Thyroid gland (tissue), 4 donors: ENCODE data around the gene LRRC10. TPM values are rescaled to one million over a fixed set of nuclear protein-coding genes. Genes with fewer than 3 reads are reported as not detected.

Source experiments
- DNase-seq, 2 donors: peaks; one replicate each; pipeline ENCODE4 v3.0.0-alpha.2; 2019
- H3K27ac ChIP-seq, 3 donors: fragments of 200-600 bp; sonication (generic); 1 replicate in 2 of 3; 2 replicates in 1 of 3; pipeline ENCODE4 v1.5.1; 2016 to 2019; ENCODE audit warnings: mild to moderate bottlenecking in 1 of 3, moderate library complexity in 1 of 3
- H3K27me3 ChIP-seq: fragments of 200-600 bp; sonication (generic); one replicate; pipeline ENCODE4 v1.5.1; 2019
- H3K36me3 ChIP-seq, 2 donors: fragments of 200-600 bp; sonication (generic); one replicate each; pipeline ENCODE4 v1.5.1; 2016 to 2019
- H3K4me1 ChIP-seq, 2 donors: fragments of 200-600 bp; sonication (generic); one replicate each; pipeline ENCODE4 v1.5.1; 2017 to 2019
- H3K4me3 ChIP-seq, 3 donors: fragments of 200-600 bp; sonication (generic); replicated peaks in 1 of 3; 1 replicate in 2 of 3; 2 replicates in 1 of 3; pipeline ENCODE4 v1.5.1; 2016; ENCODE audit warnings: mild to moderate bottlenecking in 1 of 3
- H3K9me3 ChIP-seq: fragments of 200-600 bp; sonication (generic); one replicate; pipeline ENCODE4 v1.5.1; 2017
- CTCF ChIP-seq, 6 experiments: fragments of 200-600 bp in 3 of 6; fragments of 450-650 bp in 3 of 6; sonication (generic) in 3 of 6; IDR thresholded peaks; one replicate each; pipeline ENCODE4 v1.5.1; 2016 to 2019; ENCODE audit warnings: antibody characterized with exemption in 6 of 6, mild to moderate bottlenecking in 2 of 6, inconsistent platforms in 1 of 6, moderate library complexity in 1 of 6
- POLR2A ChIP-seq, 2 donors: fragments of 450-650 bp; IDR thresholded peaks; one replicate each; pipeline ENCODE4 v1.6.1; 2017; ENCODE audit warnings: antibody characterized with exemption in 2 of 2, mild to moderate bottlenecking in 2 of 2, moderate library complexity in 1 of 2
- WGBS, 2 donors: methylation state at CpG; one replicate each; pipeline ENCODE4 v1.1.5; 2017; 5-methylcytosine and 5-hydroxymethylcytosine counted together
- intact Hi-C: fragments of 100-400 bp; cut with DNase I; formaldehyde crosslinking; loops from one replicate; pipeline ENCODE4 v1.15.1; 2023
- total RNA-seq, 4 donors: library from RNA; depleted of rRNA; stranded (reverse); fragments of >200 nt; gene quantifications; one replicate each; pipeline ENCODE4 v1.2.3, GENCODE V29; 2016

The LRRC10 gene
- total RNA-seq, 4 donors from 2014 or later, result not detected

- intact Hi-C loops, result no loop called here
- Histone ChIP-seq H3K27ac (no peak overlapping the region), H3K36me3 (no peaks in the 10 kb centered on the region), H3K9me3 (no peaks in the 10 kb centered on the region), H3K4me3 (no peak overlapping the region), H3K27me3 (no peaks in the 10 kb centered on the region), H3K4me1 (peaks cover 2 to 6% of the 10 kb centered on the region in 2 donors)
- WGBS, 2 donors, result 46 to 59% methylated on average over 4 of the region's 4 CpGs
- TF ChIP-seq POLR2A (IDR thresholded peaks at IDR 0.05), result no peak
- no peak for TF ChIP-seq CTCF (IDR thresholded peaks at IDR 0.05)
- no peak for DNase-seq
These were observed 36.5 kb upstream of the LRRC10 start for GRCh38 chr12:69647178-69647577.

GRCh38 chr12:69645031-69645430, 34.3 kb upstream of the LRRC10 start:
- no peak for TF ChIP-seq CTCF (IDR thresholded peaks at IDR 0.05)
- no peak for TF ChIP-seq POLR2A (IDR thresholded peaks at IDR 0.05)
- peaks cover 12 to 17% of the 10 kb centered on the region in 2 donors for H3K4me1 ChIP-seq
- no peak overlapping the region for H3K27ac ChIP-seq
- no peaks in the 10 kb centered on the region for H3K27me3 ChIP-seq
- no peak for DNase-seq
- intact Hi-C loops, result no loop called here
- no peak overlapping the region for H3K4me3 ChIP-seq
- H3K9me3 ChIP-seq, result no peaks in the 10 kb centered on the region
- H3K36me3 ChIP-seq, result no peaks in the 10 kb centered on the region
- WGBS, 2 donors, result 83 to 94% methylated on average over 2 of the region's 2 CpGs

- Histone ChIP-seq H3K27me3 (no peaks in the 10 kb centered on the region), H3K9me3 (no peaks in the 10 kb centered on the region), H3K27ac (no peak overlapping the region), H3K36me3 (no peaks in the 10 kb centered on the region), H3K4me3 (no peak overlapping the region), H3K4me1 (peaks cover 12 to 17% of the 10 kb centered on the region in 2 donors)
- DNase-seq, result no peak
- TF ChIP-seq POLR2A (IDR thresholded peaks at IDR 0.05) (no peak), CTCF (IDR thresholded peaks at IDR 0.05) (no peak)
- intact Hi-C loops, result no loop called here
These were observed 33.8 kb upstream of the LRRC10 start for GRCh38 chr12:69644511-69644910.

- H3K36me3 ChIP-seq, result no peaks in the 10 kb centered on the region
- WGBS, 2 donors, result 59 to 61% methylated on average over 4 to 6 of the region's 6 CpGs
- no peaks in the 10 kb centered on the region for H3K27me3 ChIP-seq
- peaks cover 12 to 17% of the 10 kb centered on the region in 2 donors for H3K4me1 ChIP-seq
- intact Hi-C loops, result no loop called here
- TF ChIP-seq POLR2A (IDR thresholded peaks at IDR 0.05), result no peak
- no peak for TF ChIP-seq CTCF (IDR thresholded peaks at IDR 0.05)
- no peaks in the 10 kb centered on the region for H3K9me3 ChIP-seq
- H3K4me3 ChIP-seq, result no peak overlapping the region
- H3K27ac ChIP-seq, result peak overlapping the region in 2 of 3 donors; percentile 61 to 79
- peak; percentile 49 to 57 for DNase-seq
These were observed 31.8 kb upstream of the LRRC10 start for GRCh38 chr12:69642531-69642930.

GRCh38 chr12:69641546-69641945, 30.8 kb upstream of the LRRC10 start:
- Histone ChIP-seq H3K4me3 (no peak overlapping the region), H3K9me3 (no peaks in the 10 kb centered on the region), H3K27me3 (no peaks in the 10 kb centered on the region), H3K27ac (peak overlapping the region; percentile 57 to 79 (median 61)), H3K4me1 (peaks cover 12 to 17% of the 10 kb centered on the region in 2 donors), H3K36me3 (no peaks in the 10 kb centered on the region)
- DNase-seq, result peak; percentile 51 to 69
- 32 to 59% methylated on average over 7 of the region's 7 CpGs for WGBS, 2 donors
- intact Hi-C loops, result no loop called here
- TF ChIP-seq POLR2A (IDR thresholded peaks at IDR 0.05), result no peak
- TF ChIP-seq CTCF (IDR thresholded peaks at IDR 0.05), result no peak
